GM18867 (cell line): ENCODE data around the gene PRKRIP1.
"Not testable (repeated sequence)": the region's sequence is repeated elsewhere in the genome, so short reads cannot be mapped to it uniquely, and the experiment has no call there.

Experiments used
- ATAC-seq: cut with Tn5 transposase; IDR thresholded peaks from one replicate; pipeline ENCODE4 v1.9.1; 2021; ENCODE audit warnings: mild to moderate bottlenecking, moderate library complexity; ENCODE audit not compliant: unreplicated experiment

The PRKRIP1 gene, protein sequence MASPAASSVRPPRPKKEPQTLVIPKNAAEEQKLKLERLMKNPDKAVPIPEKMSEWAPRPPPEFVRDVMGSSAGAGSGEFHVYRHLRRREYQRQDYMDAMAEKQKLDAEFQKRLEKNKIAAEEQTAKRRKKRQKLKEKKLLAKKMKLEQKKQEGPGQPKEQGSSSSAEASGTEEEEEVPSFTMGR

DNA sequence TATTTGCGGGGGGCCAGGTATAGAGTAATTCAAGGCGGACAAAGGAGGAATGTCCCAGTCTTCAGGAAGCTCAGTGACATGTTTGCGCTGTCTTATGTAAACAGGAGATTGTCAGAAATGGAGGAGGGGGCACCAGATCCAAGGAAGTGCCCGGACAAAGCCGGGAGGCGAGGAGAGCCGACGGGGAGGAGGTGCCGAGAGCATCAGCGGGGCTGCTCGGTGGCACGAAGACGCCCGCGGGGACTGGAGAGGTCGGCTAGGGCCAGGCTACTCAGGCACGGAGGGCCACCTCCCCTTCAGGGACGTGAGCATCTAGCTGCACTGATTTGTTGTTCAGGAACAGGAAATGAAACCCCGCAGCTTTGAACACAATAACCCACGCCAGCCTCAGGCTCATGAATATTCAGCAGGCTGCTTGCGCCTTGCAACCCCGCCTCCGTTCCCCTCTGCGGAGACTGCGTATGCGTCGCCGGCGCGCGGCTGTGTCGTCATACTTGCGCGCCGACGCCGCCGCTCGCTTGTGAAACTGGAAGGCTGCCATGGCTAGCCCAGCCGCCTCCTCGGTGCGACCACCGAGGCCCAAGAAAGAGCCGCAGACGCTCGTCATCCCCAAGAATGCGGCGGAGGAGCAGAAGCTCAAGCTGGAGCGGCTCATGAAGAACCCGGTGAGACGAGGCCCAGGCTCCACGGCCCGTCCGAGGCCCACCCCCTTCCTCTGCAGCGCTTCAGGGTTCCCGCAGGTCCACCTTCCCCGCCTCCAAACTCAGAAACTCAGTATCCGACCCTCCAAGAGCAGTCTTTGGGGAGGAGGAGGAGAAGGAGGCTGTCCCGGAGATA, at the start of gene PRKRIP1:
TSS of gene PRKRIP1 (plus strand) at position 491 of the 837 bp plus-strand sequence. CDS start at position 540, 49 bp downstream.
- peak; percentile 96 for ATAC-seq

DNA sequence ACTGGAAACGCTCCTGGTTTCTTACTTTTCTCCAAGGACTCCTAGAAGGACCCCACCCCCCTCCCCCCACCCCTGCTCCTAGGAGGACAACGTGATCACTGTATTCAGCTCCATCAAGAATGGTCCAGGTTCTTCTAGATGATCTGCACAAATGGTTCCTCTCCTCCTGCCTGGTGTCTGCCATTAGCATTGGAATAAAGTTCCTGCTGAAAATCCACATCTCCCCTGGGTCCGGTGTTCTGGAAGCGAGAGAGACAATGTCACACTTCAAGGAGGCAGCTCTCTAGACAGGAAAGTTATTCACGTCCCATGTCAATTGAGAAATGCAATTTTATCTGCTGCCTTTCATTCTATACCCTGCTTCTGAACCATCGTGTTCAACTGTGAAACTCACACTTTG, 49.2 kb upstream of the PRKRIP1 start:
- ATAC-seq, result not testable (repeated sequence)

DNA sequence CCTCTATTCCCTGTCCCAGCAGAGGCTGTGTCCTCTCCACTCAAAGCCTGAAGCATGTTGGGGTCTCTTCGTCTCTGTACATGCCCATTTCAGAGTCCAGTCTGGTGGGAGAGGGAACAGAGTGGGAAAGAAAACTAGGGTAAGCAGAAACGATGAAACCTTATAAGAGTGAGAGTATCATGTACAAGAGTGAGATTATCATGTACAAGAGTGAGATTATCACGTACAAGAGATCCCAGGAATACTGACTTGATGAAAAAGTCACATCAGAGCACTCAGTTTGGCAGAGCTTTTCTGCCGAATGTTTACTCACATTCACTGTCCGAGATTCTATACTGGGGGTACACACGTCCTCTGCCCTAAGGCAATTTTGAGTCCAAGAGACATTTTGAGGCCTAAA, 39.8 kb upstream of the PRKRIP1 start, which contains the start of gene SPDYE6:
TSS of gene SPDYE6 (minus strand) at position 101 of the 400 bp plus-strand sequence. CDS start 421 bp downstream, outside the sequence.
- not testable (repeated sequence) for ATAC-seq

DNA sequence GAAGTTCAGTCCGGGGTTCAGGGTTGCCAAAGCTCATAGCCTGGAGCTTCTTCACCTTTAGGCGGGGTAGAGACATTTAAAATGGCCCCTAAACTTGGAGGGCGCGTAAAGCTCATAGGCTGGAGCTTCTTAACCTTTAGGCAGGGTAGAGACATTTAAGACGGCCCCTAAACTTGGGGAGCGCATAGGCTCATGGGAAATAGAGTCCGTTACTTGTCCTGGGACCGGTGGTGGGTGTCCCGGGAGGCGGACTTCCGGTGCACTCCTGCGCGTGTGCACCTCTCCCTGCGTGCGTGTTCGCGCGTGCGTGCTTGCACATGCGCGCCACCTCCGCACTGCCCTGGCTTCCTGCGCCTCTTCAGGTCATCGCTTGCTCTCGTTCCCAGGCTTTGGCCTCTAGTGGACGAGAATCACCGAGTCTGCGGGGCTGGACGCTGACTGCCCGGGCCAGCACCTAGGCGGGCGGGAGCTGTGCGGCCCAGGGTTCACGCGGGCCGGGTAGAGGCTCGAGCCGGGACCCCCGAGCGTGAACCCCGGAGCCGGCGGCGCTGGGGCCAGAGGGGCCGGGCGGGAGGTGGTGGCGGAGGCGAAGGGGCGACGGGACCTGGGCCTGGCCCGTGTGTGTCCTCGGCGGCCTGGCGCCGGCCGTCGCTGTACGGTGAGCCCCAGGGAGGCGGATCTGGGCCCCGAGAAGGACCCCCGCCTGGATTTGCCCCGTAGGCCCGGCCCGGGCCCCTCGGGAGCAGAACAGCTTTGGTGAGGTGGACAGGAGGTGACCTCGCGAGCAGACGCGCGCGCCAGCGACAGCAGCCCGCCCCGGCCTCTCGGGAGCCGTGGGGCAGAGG, 32.4 kb upstream of the PRKRIP1 start:
- ATAC-seq, result peak; percentile 99

DNA sequence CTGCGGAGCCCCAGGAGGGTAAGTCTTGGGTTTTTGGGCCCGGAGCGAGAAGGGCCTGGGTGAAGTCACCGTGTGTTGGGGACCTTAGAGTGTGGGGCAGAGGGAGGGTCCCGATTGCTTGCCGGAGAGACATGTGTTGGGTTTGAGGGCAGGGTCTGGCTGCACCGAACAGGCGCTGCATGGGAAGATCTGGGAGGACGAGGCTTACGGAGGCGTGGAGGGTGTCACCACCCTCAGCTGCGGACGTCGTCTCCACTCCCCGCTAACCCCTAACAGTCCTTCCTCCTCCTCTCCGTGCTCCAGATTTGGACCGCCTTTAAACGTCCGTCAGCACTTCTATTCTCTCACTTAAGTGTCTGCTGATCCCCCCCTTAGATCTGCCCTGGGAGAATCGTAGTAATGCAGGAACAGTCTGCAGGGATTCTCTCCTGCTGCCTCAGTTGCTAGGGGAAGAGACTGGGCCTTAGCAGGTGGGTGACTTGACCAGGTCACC, 31.7 kb upstream of the PRKRIP1 start:
- not testable (repeated sequence) for ATAC-seq

DNA sequence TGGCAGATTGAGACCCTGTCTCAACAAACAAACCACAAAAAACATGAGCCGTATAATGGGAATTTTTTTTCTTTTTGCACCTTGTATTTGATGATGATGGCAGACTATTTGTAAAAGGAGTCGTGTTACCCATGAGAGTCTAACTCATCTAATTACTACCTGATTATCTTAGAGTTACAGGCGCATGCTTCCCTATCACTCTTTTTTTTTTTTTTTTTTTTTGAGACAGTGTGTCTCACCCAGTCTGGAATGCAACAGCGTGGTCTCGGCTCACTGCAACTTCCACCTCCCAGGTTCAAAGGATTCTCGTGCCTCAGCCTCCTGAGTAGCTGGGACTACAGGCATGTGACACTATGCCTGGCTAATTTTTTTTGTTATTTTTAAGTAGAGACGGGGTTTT, 30.8 kb upstream of the PRKRIP1 start:
- ATAC-seq, result not testable (repeated sequence)

DNA sequence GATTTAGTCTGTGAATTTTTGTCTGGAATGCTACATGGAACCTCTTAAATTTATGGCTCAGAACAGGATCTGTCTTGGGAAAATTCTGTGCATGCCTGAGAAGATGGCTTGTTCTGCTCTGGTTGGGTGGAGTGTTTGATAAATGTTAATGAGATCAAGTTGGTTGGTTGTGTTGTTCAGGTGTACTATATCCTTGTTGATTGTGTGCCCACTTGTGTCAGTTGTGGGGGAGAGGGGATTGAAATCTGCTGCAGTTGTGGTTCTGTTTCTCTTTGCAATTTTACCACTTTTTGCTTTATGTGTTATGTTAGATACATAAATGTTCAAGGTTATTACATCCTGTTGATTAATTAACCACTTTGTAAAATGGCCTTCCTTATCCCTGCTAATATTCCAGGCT, 26.1 kb upstream of the PRKRIP1 start:
- ATAC-seq, result not testable (repeated sequence)

DNA sequence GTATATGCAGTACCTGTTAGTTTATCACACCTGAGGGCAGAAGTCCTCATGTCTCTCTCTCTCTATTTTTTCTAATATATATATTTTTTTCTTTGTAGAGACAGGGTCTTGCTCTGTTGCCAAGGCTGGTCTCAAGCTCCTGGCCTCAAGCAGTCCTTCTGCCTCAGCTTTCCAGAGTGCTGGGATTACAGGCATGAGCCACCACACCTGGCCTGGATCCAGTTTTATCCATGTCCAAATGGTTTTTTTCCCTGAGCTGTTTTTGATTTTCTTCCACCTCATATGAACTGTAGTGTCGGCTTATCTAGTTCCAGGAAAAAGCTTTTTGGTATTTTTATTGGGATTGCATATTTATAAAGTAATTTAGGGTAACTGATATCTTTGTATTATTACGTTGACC, 23.4 kb upstream of the PRKRIP1 start:
- ATAC-seq, result not testable (repeated sequence)

DNA sequence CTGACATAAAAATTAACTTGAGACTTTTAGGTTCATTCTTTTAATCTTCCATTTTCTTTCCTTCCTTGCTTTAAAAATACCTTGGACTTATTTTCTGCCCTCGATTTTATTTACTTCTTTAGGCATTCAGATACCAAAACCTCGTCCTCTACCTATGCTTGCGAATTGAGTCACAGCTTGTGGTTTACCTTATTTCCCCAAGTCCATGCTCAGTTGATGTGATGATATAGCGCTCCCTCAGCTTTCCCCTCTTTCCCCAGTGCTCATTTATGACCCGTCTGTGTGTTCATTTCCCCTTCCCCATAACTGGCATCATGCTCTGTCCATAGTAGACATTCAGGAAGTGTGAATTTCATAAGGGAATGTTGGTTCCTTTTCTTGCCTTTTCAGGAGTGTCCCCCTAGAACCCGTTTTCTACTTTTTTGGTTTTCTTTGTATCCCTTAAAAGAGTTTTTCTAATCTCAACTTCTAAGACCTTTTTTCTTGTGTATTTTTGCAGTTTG, 19.1 kb upstream of the PRKRIP1 start:
- ATAC-seq, result no peak

DNA sequence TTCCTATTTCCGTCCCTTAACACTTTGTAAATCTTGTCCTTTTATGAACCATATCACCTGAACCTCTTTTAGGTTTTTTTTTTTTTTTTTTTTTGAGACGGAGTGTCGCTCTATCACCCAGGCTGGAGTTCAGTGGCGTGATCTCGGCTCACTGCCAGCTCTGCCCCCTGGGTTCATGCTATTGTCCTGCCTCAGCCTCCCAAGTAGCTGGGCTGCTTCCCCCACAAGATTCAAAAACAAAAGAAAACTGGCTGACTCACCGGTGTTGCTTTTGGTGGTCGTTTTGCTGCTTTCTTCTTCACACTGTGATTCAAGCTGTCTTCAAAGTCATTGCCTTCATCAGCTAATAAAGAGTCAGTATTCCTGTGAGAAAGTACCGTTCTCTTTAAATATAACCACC, 15.3 kb upstream of the PRKRIP1 start:
- ATAC-seq, result not testable (repeated sequence)

DNA sequence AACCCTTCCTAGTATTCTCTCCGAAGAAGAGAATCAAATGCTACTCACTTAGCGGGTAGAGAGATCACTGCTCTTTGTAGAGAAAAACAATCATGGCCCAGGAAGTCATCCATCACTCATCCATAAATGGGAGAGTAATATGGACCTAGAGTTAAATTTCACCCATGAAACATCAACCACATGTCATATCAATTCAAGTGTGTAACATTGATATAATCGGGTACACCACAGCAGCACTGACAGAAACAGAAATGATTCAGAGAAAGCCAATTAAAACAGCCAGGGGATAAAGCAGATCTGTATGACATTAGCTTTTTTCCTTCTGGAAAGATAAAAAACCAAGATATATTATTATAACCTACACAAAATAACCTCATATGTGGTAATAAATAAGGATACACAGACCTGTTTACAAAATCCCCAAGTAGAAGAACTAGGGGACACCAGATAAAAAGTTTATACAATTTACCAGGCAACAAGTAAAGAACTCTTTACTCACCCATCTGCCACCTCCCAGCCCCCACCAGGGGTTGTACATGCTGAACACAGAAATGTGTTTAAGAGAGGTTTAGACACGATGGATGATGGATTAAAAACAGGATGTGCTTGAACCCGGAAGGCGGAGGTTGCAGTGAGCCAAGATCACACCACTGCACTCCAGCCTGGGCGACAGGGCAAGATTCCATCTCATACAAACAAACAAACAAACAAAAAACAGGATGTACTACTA, 14.3 kb upstream of the PRKRIP1 start:
- not testable (repeated sequence) for ATAC-seq

DNA sequence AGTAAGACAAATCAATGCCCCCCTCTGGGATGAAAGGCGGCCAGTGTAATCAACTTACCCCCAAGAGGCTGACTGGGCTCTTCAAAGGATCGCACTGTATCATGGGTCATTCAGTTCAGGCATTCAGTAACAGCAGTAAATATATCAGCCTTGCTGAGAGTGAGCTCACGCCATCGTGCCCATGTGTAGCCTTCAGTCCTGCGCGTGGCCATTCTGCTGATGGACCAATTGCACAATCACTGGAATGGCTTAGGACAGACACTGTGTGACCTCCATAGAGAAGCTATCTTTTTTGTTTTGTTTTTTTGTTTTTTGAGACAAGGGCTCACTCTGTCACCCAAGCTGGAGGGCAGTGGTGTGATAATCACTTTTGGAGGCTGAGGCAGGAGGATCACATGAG, 9.1 kb upstream of the PRKRIP1 start:
- ATAC-seq, result no peak

DNA sequence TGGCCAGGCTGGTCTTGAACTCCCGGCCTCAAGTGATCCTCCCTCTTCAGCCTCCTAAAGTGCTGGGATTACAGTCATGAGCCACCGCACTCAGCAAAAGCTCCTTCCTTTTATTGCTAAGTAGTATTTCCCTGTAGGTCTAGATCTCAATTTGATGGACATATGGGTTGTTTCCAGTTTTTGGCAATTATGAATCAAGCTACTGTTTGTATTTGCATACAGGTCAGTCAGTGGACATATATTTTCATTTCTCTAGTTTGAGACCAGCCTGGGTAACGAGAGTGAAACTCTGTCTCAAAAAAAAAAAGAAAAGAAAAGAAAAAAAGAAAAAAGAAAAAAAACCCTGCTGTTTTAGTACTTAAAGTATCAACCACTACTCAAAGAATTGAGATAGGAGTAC, 6.4 kb upstream of the PRKRIP1 start:
- peak; percentile 51 for ATAC-seq

DNA sequence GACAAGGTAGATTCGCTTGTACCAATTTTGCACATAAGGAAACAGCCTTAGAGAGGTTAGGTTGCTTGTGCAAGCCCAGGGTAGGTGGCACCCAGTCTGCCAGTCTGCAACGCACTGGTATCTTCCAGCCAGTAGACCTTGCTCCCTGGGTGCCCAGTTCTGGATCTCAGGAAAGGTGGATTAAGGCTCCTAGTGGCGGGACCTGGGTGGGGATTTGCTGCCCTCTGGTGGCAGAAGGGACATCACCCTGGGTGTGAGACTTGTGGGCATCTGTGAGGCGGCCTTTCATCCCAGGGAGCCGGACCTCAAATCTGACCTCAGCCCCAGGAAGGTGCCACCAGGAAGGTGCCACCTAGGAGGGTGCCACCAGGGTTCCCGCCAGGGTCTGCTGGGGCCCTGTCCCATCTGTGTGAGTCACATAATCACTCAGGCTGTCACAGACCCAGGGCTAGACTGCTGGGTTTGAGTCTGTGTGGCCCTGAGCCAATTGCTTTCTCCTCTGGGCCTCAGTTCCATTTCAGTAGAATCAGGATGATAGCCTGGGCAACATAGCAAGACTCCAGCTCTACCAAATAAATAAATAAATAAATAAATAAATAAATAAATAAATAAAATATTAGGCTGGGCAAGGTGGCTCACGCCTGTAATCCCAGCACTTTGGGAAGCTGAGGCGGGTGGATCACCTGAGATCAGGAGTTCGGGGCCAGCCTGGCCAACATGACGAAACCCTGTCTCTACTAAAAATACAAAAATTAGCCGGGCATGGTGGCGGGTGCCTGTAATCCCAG, 5.3 kb upstream of the PRKRIP1 start:
- ATAC-seq, result peak; percentile 41

DNA sequence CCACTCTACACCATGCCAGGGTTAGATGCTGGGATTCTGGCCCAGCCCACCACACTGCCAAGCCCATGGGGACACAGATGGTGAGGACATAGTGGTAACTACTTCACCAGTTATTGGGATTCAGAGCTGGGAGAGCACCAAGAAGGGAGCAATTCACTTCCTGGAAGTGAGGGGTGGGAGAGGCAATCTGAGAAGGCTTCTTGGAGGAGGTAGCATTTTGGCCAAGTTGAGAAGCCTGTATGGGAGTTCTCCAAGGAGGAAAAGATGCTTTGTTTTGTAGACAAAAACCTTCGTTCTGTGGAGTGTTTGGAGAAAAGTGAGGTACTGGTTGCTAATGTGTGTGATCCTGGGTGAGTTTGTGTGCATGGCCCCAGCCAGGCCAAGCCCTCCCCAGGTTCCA, 3.8 kb upstream of the PRKRIP1 start:
- no peak for ATAC-seq

DNA sequence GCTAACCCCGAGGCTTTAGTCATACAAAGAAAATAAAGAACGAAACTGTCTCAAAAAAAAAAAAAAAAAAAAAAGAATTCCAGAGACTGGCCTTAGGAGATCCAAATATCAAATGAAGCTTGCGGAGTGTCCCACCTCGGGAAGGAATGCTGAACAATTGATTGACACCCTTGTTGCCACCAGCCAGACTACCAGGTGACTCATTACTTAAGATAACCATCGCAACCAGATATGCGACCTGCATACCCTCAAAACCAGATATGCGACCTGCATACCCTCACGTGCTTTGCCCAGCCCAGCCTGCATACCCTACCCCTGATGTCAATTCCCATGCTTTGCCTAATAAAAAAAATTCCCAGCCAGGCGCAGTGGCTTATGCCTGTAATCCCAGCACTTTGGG, 2.7 kb upstream of the PRKRIP1 start:
- no peak for ATAC-seq

DNA sequence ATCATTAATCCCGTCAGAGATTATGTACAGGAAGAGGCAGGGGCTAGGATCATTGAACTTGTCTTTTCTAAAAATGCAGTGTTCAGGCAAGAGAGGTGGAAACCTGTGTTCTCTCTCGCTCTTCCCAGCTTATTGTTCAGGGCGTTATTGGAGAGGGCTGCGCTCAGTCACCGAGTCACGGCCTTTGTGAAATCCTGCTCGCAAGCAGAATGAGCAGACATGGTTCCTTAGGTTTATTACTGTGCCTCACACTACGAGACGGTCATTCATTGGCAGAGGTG, 631 bp upstream of the PRKRIP1 start:
- ATAC-seq, result no peak

DNA sequence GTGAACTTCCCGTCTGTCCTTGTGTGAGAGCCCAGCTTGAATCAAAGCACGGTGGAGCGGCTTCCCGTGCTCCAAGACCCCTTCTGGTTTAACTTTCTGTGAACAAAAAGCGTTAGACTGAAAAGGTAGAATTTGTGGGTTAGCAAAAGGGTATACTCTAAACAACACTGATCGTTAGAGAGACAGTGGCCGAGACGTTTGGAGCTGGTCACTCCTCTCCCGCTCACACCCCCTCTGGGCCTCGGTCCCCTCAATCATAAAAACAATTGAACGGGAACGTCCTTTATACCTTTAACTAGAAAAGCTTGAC, 502 bp downstream of the PRKRIP1 start:
- ATAC-seq, result peak; percentile 7

DNA sequence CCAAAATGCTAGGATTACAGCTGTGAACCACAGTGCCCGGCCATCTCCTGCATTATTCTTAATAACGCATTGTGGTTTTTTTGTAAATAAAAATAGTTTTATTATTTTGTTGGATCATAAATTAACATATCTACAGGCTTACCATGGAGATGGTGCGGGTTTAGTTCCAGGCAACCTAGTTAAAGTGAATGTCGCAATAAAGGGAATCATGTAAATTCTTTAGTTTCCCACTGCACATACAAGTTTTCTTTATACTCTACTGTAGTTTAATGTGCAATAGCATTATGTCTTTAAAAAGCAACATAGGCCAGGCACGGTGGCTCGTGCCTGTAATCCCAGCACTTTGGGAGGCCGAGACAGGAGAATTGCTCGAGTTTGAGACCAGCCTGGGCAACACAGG, 2.4 kb downstream of the PRKRIP1 start:
- ATAC-seq, result no peak

DNA sequence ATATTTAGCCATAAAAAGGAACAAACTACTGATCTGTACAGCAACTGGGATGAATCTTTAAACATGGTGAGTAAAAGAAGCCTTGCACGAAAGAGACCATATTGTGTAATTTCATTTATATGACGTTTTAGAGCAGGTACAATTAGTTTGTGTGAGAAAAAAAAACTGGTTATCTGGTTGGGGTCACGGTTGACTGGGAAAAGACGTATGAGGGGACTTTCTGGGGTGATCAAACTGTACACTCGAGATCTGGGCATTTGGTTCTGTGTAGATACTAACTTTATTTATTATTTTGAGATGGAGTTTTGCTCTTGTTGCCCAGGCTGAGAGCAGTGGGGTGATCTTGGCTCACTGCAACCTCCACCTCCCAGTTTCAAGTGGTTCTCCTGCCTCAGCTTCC, 4.2 kb downstream of the PRKRIP1 start:
- no peak for ATAC-seq
